ENCODE results near the gene SLC9A6.

GRCh38 chrX:136035663-136036062 is 50.4 kb downstream of the SLC9A6 start:
- TF ChIP-seq CTCF (IDR thresholded peaks at IDR 0.05; ENCODE audit: low read depth, low read length) = no peak
- TF ChIP-seq EZH2phosphoT487 (IDR thresholded peaks at IDR 0.05; ENCODE audit: low read depth) = no peak
